Panc1 (cell line): Measurements from ENCODE around the gene FKBP4. TPM values are rescaled to one million over a fixed set of nuclear protein-coding genes. Genes with fewer than 3 reads are reported as not detected.

Experiments used
- ATAC-seq: fragments of 200-7000 bp; cut with Tn5 transposase; 2 replicates; pipeline ENCODE4 v1.9.1; 2020; ENCODE audit warnings: mild to moderate bottlenecking, moderate library complexity
- BruUV-seq: library from RNA; stranded (reverse); fragments of 400-500 nt; replicated peaks from 2 replicates; lab custom pipeline; 2021; lab: Mats Ljungman, UMichigan
- CTCF ChIA-PET: fragments of 300-600 bp; sonication (Branson Sonifier 250); formaldehyde crosslinking; loops from one replicate; lab custom pipeline; 2022; ENCODE audit warnings: antibody characterized with exemption; lab: Charles Lee
- POLR2A ChIA-PET: fragments of 300-600 bp; sonication (Branson Sonifier 250); formaldehyde crosslinking; loops from one replicate; lab custom pipeline; 2022; ENCODE audit warnings: antibody characterized with exemption; lab: Charles Lee
- DNase-seq: peaks from one replicate; pipeline ENCODE4 v3.0.0-alpha.2; 2010; ENCODE audit warnings: low read depth, low spot score
- H3K27ac ChIP-seq: 2 replicates; pipeline ENCODE4 v1.5.1; 2011; ENCODE audit warnings: mild to moderate bottlenecking, low read length, inconsistent platforms
- H3K27me3 ChIP-seq: fragments of 200-500 bp; sonication (Bioruptor generic); 2 replicates; pipeline ENCODE4 v1.6.0; 2014; ENCODE audit warnings: low read length, inconsistent platforms; ENCODE audit not compliant: control insufficient read depth, insufficient read depth
- H3K36me3 ChIP-seq: fragments of 200-500 bp; sonication (Bioruptor generic); 2 replicates; pipeline ENCODE4 v1.5.1; 2014; ENCODE audit warnings: inconsistent platforms, mild to moderate bottlenecking, low read length, moderate library complexity; ENCODE audit not compliant: control insufficient read depth, insufficient read depth
- H3K4me1 ChIP-seq: 2 replicates; pipeline ENCODE4 v1.5.1; 2011; ENCODE audit warnings: inconsistent platforms, mild to moderate bottlenecking, low read length, moderate library complexity; ENCODE audit not compliant: control insufficient read depth, insufficient read depth
- H3K4me3 ChIP-seq, 2 experiments: 2 replicates each; pipeline ENCODE4 v1.5.1; 2011 to 2012; ENCODE audit warnings: low read depth in 2 of 2, low read length in 2 of 2, mild to moderate bottlenecking in 2 of 2, inconsistent platforms in 1 of 2, moderate library complexity in 1 of 2
- H3K9me3 ChIP-seq: fragments of 200-500 bp; sonication (Bioruptor generic); 2 replicates; pipeline ENCODE4 v1.5.1; 2014; ENCODE audit warnings: low read depth, mild to moderate bottlenecking, inconsistent platforms, low read length, moderate library complexity; ENCODE audit not compliant: control insufficient read depth, insufficient read depth
- CTCF ChIP-seq: fragments of 450-650 bp; IDR thresholded peaks from 2 replicates; pipeline ENCODE4 v1.5.1; 2017; ENCODE audit warnings: mild to moderate bottlenecking
- POLR2AphosphoS5 ChIP-seq: IDR thresholded peaks from 2 replicates; pipeline ENCODE4 v1.6.1; 2012; ENCODE audit warnings: mild to moderate bottlenecking, low read depth, low read length, moderate library complexity
- REST ChIP-seq, 2 experiments: IDR thresholded peaks; 2 replicates each; pipeline ENCODE4 v1.6.1; 2011 to 2012; ENCODE audit warnings: low read depth in 2 of 2, control low read depth in 1 of 2, low read length in 1 of 2, mild to moderate bottlenecking in 1 of 2, moderate library complexity in 1 of 2; ENCODE audit not compliant: insufficient read depth in 1 of 2
- SIN3A ChIP-seq: IDR thresholded peaks from 2 replicates; pipeline ENCODE4 v1.6.1; 2012; ENCODE audit warnings: low read depth, mild to moderate bottlenecking, low read length, moderate library complexity, borderline replicate concordance; ENCODE audit not compliant: insufficient read depth
- TCF7L2 ChIP-seq: IDR thresholded peaks from 2 replicates; pipeline ENCODE4 v1.6.1; 2011; ENCODE audit warnings: mild to moderate bottlenecking, low read depth, low read length, inconsistent platforms
- in situ Hi-C: cut with HindIII; loops from 2 replicates; pipeline ENCODE4 v1.10.0; 2016; ENCODE audit warnings: low sequenced_read_pairs, low pct_unique_long_range_greater_than_20kb
- intact Hi-C: fragments of 100-400 bp; cut with micrococcal nuclease; formaldehyde crosslinking; loops from one replicate; pipeline ENCODE4 v1.10.0; 2022; ENCODE audit not compliant: unreplicated experiment
- total RNA-seq: library from RNA; stranded (reverse); gene quantifications from one replicate; pipeline ENCODE4 v1.2.1, GENCODE V29; 2021; ENCODE audit not compliant: unreplicated experiment

Gene FKBP4
- total RNA-seq, 1 experiment from 2014 or later = 64.9 TPM

- Histone ChIP-seq H3K27ac (no peak overlapping the region), H3K27me3 (no peaks in the 10 kb centered on the region), H3K4me3 (no peak overlapping the region), H3K36me3 (no peaks in the 10 kb centered on the region), H3K9me3 (no peaks in the 10 kb centered on the region), H3K4me1 (no peaks in the 10 kb centered on the region)
- no peak for ATAC-seq
- no peak for TF ChIP-seq POLR2AphosphoS5
- no peak for TF ChIP-seq REST (IDR thresholded peaks at IDR 0.05; ENCODE audit: insufficient read depth in 1 of 2, low read depth in 2 of 2, low read length in 1 of 2)
- TF ChIP-seq CTCF = no peak
- TF ChIP-seq SIN3A = no peak
- no peak for TF ChIP-seq TCF7L2
- intact Hi-C loops = no loop called here
- DNase-seq = no peak
- CTCF ChIA-PET = no interaction called here
- BruUV-seq = no TSS peak
- in situ Hi-C loops = no loop called here
- POLR2A ChIA-PET = no interaction called here
Observed at GRCh38 chr12:2765052-2765451, 29.7 kb upstream of the FKBP4 start.

GRCh38 chr12:2765608-2766007 is 29.2 kb upstream of the FKBP4 start:
- CTCF ChIA-PET = no interaction called here

More at GRCh38 chr12:2765608-2766007, 29.2 kb upstream of the FKBP4 start:
- no peak overlapping the region for H3K27ac ChIP-seq
- H3K4me1 ChIP-seq = no peaks in the 10 kb centered on the region
- H3K4me3 ChIP-seq = no peak overlapping the region
- no peaks in the 10 kb centered on the region for H3K36me3 ChIP-seq
- in situ Hi-C loops (no loop called here), intact Hi-C loops (no loop called here)
- POLR2A ChIA-PET = no interaction called here
- no peaks in the 10 kb centered on the region for H3K9me3 ChIP-seq
- BruUV-seq = no TSS peak
- DNase-seq (no peak), ATAC-seq (no peak)
- H3K27me3 ChIP-seq = no peaks in the 10 kb centered on the region
- TF ChIP-seq POLR2AphosphoS5 (no peak), SIN3A (no peak), TCF7L2 (no peak), REST (IDR thresholded peaks at IDR 0.05; ENCODE audit: insufficient read depth in 1 of 2, low read depth in 2 of 2, low read length in 1 of 2) (no peak), CTCF (no peak)
